ENCODE measurements around the gene METRN.

GRCh38 chr16:708959-709358 lies 6.0 kb upstream of the METRN start:
- TF ChIP-seq GATA2 (IDR thresholded peaks at IDR 0.05; ENCODE audit: low read depth, low read length) (no peak), GATA3 (IDR thresholded peaks at IDR 0.05; ENCODE audit: low read depth, low read length) (no peak)

All from SH-SY5Y (cell line).